OCI-LY3 (cell line): ENCODE data around the gene AOC1.

Experiments used
- EZH2phosphoT487 ChIP-seq: fragments of 200-600 bp; shearing (Covaris generic); IDR thresholded peaks from 2 replicates; pipeline ENCODE4 v1.6.1; 2018; ENCODE audit warnings: antibody characterized with exemption, mixed run types, low read depth
- TF ChIP-seq, protein P1 (sequence below): fragments of 200-600, 300-600 bp; sonication (generic); IDR thresholded peaks from 2 replicates; pipeline ENCODE4 v1.5.1; 2014; ENCODE audit warnings: antibody characterized with exemption, low read length, low read depth

DNA sequence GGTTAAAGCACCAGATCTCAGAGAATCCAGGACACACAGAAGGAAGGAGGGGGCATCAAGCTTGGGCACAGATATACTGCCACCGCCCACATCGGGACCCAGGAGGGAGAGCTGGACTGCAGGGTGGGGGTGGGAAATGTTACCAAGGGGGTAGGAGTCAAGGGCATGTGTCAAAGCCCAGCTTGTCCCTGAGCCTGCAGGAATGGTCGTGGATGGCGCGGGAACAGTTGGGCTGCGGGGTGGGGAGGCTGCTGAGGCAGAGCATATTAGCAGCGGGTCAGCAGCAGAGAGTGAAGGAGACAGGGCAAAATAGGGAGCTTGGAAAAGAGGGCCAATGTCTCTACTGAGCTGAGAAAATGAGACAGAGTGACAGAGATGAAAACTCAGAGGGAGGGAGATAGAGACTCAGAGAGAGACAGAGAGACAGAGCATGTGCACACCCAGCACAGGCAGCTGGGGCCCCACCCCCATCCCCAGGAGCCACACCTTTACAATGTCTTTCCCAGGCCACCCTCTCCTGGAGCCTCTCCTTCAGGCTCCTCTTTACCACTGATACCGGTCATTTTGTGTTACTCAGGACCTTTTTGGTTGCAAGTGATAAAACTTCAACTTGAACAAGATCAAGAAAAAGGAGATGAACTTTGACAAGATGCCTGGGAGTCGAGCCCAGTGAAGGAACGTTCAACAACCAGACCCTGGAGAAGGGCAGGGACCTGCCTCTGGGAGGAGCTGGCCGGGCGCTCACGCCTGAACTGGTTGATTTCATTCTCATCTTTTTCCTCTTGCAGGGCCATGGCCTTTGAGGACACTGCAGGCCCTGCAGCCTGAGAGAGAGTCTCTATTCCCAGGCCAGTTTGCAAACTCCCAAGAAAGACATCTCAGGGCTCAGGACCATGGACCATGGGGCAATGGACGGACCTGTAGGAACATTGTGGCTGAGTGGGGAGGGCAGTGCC, 50.0 kb downstream of the AOC1 start:
- TF ChIP-seq, protein P1, sequence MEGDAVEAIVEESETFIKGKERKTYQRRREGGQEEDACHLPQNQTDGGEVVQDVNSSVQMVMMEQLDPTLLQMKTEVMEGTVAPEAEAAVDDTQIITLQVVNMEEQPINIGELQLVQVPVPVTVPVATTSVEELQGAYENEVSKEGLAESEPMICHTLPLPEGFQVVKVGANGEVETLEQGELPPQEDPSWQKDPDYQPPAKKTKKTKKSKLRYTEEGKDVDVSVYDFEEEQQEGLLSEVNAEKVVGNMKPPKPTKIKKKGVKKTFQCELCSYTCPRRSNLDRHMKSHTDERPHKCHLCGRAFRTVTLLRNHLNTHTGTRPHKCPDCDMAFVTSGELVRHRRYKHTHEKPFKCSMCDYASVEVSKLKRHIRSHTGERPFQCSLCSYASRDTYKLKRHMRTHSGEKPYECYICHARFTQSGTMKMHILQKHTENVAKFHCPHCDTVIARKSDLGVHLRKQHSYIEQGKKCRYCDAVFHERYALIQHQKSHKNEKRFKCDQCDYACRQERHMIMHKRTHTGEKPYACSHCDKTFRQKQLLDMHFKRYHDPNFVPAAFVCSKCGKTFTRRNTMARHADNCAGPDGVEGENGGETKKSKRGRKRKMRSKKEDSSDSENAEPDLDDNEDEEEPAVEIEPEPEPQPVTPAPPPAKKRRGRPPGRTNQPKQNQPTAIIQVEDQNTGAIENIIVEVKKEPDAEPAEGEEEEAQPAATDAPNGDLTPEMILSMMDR: no peak
- no peak for TF ChIP-seq EZH2phosphoT487
